Measurements from ENCODE around the gene DAW1.
"Not testable (repeated sequence)": the region's sequence is repeated elsewhere in the genome, so short reads cannot be mapped to it uniquely, and the experiment has no call there.

DAW1 gene

GRCh38 chr2:227914362-227914761, 42.9 kb downstream of the DAW1 start:
- no peak for DNase-seq (ENCODE audit: low read depth)

DNA sequence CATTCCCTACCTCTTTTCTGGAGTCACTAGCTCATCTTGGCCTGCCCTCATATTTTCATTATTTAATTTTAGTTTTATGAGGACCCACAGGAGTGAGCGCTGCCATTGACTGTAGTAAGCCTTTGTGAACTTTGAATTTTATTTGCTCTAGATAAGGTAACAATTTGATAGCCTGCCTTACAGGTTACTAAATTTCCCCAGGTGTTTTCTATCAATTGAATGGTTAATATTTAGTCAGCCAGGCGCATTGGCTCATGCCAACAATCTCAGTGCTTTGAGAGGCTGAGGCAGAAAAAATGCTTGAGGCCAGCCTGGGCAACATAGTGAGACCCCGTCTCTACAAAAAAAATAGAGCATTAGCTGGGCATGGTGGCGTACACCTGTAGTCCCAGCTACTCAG, 50.2 kb downstream of the DAW1 start:
- DNase-seq (ENCODE audit: low read depth) = no peak

GRCh38 chr2:227932001-227932400, 60.6 kb downstream of the DAW1 start:
- DNase-seq (ENCODE audit: low read depth) = no peak

DNA sequence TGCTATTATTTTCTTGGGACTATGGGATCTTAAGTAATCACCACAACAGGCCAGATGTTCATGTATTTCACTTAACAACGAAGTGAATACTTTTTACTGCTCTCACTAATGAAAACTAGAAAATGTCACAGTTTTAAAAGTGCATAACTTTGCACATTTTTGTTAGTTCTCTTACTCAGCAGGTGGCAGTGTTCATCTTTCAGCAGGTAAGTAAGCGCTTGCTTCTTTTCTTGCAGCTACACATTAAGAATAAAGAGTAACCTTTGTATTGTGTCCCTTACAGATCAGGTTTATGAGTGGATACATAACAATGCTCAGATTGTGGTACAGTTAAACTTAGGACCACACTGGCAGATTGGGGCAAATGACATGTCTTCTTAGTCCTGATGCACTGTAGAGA, 61.0 kb downstream of the DAW1 start:
- no peak for DNase-seq (ENCODE audit: low read depth)

- DNase-seq (ENCODE audit: low read depth) = no peak
Observed at GRCh38 chr2:227933884-227934283, 62.5 kb downstream of the DAW1 start.

DNA sequence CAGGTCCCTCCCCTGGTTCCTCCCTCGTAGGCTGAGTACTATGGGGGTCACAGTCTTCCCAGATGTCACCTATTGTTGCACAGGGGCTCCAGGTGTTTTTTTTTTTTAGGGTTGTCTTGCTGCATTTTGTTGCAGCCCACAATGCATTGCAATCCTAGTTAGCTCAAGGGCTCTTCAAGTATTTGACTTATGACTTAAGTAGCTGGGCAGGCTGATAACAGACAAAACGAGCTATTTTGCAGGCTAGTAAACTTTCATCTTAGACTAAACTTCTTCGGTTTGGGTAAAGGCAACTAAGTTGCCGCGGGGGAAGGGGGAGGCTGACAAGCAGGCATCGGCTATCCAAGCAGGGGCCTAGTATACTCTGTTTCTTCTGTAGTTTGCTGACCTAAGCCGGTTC, 64.8 kb downstream of the DAW1 start:
- not testable (repeated sequence) for DNase-seq (ENCODE audit: low read depth)

GRCh38 chr2:227939271-227940027, 68.0 kb downstream of the DAW1 start:
- DNase-seq (ENCODE audit: low read depth) = no peak

DNA sequence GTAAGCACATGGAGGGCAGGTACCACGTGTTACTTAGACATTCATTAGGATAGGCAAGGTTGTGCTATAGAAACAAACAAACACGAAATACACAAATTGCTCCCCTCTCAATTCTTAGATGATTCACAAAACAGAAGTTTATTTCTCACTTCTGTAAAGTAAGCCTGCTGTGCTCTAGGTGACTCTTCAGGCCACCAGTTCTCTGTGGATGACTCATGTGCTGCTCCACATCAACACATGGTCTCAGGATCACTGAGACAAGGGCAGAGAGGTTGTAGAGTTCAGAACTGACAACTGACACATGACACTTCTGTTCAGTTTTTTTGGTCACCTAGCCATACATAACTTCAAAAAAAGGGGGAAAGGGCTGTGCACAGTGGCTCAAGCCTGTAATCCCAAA, 70.6 kb downstream of the DAW1 start:
- DNase-seq (ENCODE audit: low read depth) = no peak

DNA sequence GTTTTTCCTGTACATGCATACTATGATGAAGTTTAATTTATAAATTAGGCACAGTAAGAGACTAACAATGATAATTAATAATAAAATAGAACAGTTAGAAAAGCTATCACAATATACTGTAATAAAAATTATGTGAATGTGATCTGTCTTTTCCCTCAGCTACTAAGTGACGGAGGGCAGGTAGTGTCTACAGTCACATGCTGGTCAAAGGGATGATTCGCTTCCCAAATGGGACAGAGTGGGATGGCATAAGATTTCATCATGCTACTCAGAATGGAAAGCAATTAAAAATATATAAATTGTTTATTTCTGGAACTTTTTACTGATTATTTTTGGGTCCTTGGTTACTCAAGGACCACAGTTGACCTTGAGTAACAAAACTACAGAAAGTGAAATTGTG, 71.5 kb downstream of the DAW1 start:
- DNase-seq (ENCODE audit: low read depth) = no peak

- no peak for DNase-seq (ENCODE audit: low read depth)
Observed at GRCh38 chr2:227960317-227960716, 88.9 kb downstream of the DAW1 start.

- no peak for DNase-seq (ENCODE audit: low read depth)
Observed at GRCh38 chr2:227971619-227972230, 100.3 kb downstream of the DAW1 start.

DNA sequence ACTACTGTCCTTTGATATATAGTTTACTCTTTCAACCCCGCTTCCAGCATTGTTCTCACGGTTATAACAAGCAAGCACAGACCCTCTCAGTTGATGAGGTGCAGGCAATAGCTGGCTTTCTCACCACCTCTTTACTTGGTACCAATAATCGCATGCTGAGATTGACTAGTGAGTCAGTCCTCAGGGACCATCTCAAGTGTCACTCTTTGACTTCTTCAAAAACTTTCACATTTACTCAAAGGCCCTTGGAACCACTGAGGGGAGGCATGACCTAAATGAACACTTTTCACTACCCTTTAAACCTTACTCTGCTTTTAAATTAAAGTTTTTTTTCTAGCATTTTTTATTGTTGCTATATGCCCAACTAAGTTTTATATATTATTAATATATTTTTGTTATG, 101.8 kb downstream of the DAW1 start:
- DNase-seq (ENCODE audit: low read depth) = no peak
